ENCODE measurements around the gene SRGAP1. TPM values are rescaled to one million over a fixed set of nuclear protein-coding genes. Genes with fewer than 3 reads are reported as not detected.

SRGAP1 gene
- total and polyA plus RNA-seq, 2 of the 13 experiments (the other 11 are each of a cell fraction or from before 2014, with no cell fraction given), result 1.6 to 3.4 TPM

DNA sequence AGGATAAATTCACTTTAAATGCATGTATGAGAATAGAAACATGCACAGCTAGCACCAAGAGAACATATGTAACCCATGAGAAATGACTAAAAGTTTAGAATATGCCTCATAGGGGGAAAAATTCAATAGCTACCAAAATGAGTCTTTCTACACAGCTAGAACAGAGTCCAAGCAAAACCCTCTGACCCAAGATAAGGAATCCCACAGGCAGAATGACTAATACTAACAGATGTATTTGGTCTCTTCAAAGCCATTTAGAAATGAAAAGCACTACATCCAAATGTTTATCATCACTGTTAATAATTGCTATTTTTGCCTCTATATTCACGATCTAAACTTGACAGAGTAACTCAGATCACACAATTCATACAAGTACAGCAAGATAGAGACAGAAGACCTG lies 333.6 kb downstream of the SRGAP1 start (continued):
- TF ChIP-seq ZFX (CRISPR knock-in tag; IDR thresholded peaks at IDR 0.05; ENCODE audit: low read depth) (no peak), KAT8 (CRISPR knock-in tag; IDR thresholded peaks at IDR 0.05) (no peak), ZSCAN5A (CRISPR knock-in tag; IDR thresholded peaks at IDR 0.05; ENCODE audit: borderline replicate concordance) (no peak), ZNF597 (CRISPR knock-in tag; IDR thresholded peaks at IDR 0.05) (no peak), RERE (CRISPR knock-in tag; IDR thresholded peaks at IDR 0.05; ENCODE audit: low read depth) (no peak)
